Stimulated activated CD8-positive, alpha-beta memory T cell treated with anti-CD3 and anti-CD28 coated beads, Interleukin-4, amount 100 ng/mL, for 48 hours (primary cell): ENCODE data around the gene ADAMTS10.
"Not testable (repeated sequence)": the region's sequence is repeated elsewhere in the genome, so short reads cannot be mapped to it uniquely, and the experiment has no call there.

Experiments
- DNase-seq: peaks from one replicate; pipeline ENCODE4 v3.0.0-alpha.2; 2020

The ADAMTS10 gene

GRCh38 chr19:8622886-8623285, 12.4 kb upstream of the ADAMTS10 start:
- DNase-seq, result not testable (repeated sequence)

GRCh38 chr19:8618751-8619150, 8.2 kb upstream of the ADAMTS10 start:
- DNase-seq, result no peak

- DNase-seq, result no peak
These were observed 7.5 kb upstream of the ADAMTS10 start for GRCh38 chr19:8617984-8618383.

- DNase-seq, result not testable (repeated sequence)
These were observed 6.8 kb upstream of the ADAMTS10 start for GRCh38 chr19:8617325-8617724.

- DNase-seq, result no peak
These were observed 6.3 kb upstream of the ADAMTS10 start for GRCh38 chr19:8616861-8617260.

- peak; percentile 83 for DNase-seq
These were observed 5.5 kb upstream of the ADAMTS10 start for GRCh38 chr19:8615813-8616596.

- no peak for DNase-seq
These were observed 4.5 kb upstream of the ADAMTS10 start for GRCh38 chr19:8615024-8615423.

GRCh38 chr19:8614455-8614854, 3.9 kb upstream of the ADAMTS10 start:
- DNase-seq, result no peak

GRCh38 chr19:8612807-8613171, 2.3 kb upstream of the ADAMTS10 start:
- DNase-seq, result no peak

- no peak for DNase-seq
These were observed 1.6 kb upstream of the ADAMTS10 start for GRCh38 chr19:8611877-8612806.

- DNase-seq, result no peak
These were observed 919 bp upstream of the ADAMTS10 start for GRCh38 chr19:8611391-8611876.

GRCh38 chr19:8610936-8611300, 403 bp upstream of the ADAMTS10 start:
- no peak for DNase-seq

GRCh38 chr19:8609279-8610040, 1.1 kb downstream of the ADAMTS10 start:
- DNase-seq, result peak; percentile 46

- DNase-seq, result no peak
These were observed 1.6 kb downstream of the ADAMTS10 start for GRCh38 chr19:8608941-8609278.

- no peak for DNase-seq
These were observed 3.1 kb downstream of the ADAMTS10 start for GRCh38 chr19:8607386-8607785.

GRCh38 chr19:8605514-8605913, 5.0 kb downstream of the ADAMTS10 start:
- no peak for DNase-seq

GRCh38 chr19:8601796-8602195, 8.7 kb downstream of the ADAMTS10 start:
- DNase-seq, result no peak

GRCh38 chr19:8600816-8601215, 9.7 kb downstream of the ADAMTS10 start:
- DNase-seq, result no peak

- DNase-seq, result no peak
These were observed 10.5 kb downstream of the ADAMTS10 start for GRCh38 chr19:8600064-8600463.

GRCh38 chr19:8596168-8596567, 14.3 kb downstream of the ADAMTS10 start:
- DNase-seq, result no peak

- DNase-seq, result no peak
These were observed 14.9 kb downstream of the ADAMTS10 start for GRCh38 chr19:8595651-8596050.

GRCh38 chr19:8593931-8594330, 16.6 kb downstream of the ADAMTS10 start:
- DNase-seq, result no peak
